ENCODE measurements around the gene CDH9.

GRCh38 chr5:26948921-26949320 lies 89.5 kb downstream of the CDH9 start:
- no peak for TF ChIP-seq CTCF (IDR thresholded peaks at IDR 0.05 in 4 of 5, conservative IDR thresholded peaks at IDR 0.05 in 1 of 5)
- TF ChIP-seq POLR2A (IDR thresholded peaks at IDR 0.05) = no peak
